NOMO-1 treated with dmso at 0.1 percent for 144 hours (cell line): ENCODE data around the gene ANKRD44.

Experiments
- DNase-seq: peaks from one replicate; lab custom pipeline; 2025; ENCODE audit not compliant: unreplicated experiment; lab: John Stamatoyannopoulos, UW

The ANKRD44 gene

GRCh38 chr2:197322724-197323720 lies 12.4 kb upstream of the ANKRD44 start:
- DNase-seq, result no peak

DNA sequence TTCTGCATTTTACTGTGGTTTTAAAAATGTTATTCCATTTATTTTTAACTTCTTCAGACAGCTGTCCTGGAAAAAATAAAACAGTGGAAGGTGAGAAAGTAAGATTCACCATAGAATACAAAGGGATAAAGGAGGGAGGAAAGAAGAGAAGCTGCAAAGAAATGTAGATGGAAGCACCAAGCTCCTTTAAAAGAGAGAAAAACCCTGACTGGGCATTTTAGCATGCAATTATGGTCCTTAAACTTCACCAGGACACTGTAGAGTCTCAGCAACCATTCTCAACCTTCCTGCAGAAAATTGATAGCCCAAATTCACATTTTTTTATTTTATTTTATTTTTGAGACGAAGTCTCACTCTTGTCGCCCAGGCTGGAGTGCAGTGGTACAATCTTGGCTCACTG lies 11.6 kb upstream of the ANKRD44 start:
- no peak for DNase-seq

DNA sequence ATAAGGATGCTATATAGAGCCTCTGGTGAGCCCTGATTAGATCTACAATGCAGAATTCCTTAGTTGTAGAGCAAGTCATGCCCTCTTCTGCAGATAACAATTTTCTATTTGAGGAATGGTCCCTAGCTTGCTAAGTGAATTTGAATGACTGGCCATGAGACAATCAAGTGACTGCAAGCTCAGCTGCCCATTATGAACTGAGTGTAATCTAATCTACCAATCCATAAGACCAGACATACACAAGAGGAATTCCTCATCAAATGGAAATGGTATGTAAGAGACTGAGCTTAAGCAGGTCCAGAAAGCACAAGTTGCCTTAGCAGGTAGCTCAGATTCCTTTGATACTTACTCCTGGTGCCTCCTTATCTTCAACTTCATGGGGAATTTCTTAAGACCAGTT lies 4.8 kb upstream of the ANKRD44 start:
- no peak for DNase-seq

GRCh38 chr2:197312186-197312585 lies 1.6 kb upstream of the ANKRD44 start:
- no peak for DNase-seq

- no peak for DNase-seq
Measured at GRCh38 chr2:197311421-197312033, 947 bp upstream of the ANKRD44 start.

GRCh38 chr2:197310987-197311420 lies 424 bp upstream of the ANKRD44 start:
- no peak for DNase-seq

DNA sequence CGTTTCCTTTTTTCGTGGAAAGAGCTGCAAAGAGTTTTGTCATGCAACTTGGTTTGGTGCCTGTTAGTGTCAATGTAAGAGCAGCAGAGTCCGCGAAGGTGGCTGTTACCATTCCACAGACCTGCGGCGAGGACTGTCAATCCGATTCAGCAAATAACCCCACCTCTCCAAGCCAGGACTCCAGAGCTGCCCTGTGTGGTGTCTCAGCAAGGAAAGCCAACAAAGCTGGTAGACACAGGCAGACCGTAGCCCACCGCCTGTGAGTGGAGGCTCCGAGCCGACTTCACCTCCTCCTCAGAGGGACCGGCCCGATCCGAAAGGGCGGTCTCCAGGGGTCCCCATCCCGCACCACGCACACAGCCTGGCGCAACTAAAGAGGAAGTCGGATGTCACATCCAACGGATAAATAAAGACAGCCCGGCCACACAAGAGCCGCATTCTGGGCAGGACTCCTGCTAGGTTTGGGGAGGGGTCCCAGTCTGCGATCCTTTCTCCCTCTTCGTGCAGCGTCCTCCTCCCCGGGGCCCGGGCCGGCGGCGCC lies 819 bp downstream of the ANKRD44 start:
- no peak for DNase-seq

DNA sequence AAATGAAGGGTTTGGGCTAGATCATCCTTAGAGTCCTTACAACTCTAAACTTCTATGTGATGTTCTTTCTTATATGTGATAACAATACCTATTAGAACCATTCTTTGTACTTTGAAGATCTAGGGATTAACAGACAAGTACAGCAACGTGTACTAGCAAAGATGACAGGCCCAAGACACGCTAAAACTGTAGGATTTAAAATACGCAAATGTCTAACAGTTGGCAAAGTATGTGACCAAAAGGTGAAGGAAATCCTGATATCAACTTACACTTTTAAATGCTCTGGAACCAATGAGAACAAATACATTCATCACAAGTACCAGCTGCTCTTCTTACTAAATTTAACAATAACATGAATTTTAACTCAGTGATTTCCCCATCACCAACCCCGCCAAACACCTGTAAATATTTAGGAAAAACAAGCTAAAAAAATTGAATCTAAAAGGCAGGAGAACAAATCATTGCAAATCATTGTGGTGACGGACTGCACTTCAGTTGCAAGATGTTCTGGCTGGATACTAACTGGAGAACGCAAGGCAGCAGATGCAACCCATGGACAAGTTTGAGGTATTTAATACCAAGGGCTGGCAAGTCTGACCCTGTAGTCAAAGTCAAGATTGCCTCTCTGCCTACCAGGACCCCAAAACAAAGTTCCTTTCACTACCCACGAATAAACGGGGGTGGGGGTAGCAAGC lies 1.4 kb downstream of the ANKRD44 start:
- no peak for DNase-seq

- DNase-seq, result no peak
Measured at GRCh38 chr2:197308585-197308984, 2.0 kb downstream of the ANKRD44 start.

- DNase-seq, result no peak
Measured at GRCh38 chr2:197307933-197308521, 2.6 kb downstream of the ANKRD44 start.

DNA sequence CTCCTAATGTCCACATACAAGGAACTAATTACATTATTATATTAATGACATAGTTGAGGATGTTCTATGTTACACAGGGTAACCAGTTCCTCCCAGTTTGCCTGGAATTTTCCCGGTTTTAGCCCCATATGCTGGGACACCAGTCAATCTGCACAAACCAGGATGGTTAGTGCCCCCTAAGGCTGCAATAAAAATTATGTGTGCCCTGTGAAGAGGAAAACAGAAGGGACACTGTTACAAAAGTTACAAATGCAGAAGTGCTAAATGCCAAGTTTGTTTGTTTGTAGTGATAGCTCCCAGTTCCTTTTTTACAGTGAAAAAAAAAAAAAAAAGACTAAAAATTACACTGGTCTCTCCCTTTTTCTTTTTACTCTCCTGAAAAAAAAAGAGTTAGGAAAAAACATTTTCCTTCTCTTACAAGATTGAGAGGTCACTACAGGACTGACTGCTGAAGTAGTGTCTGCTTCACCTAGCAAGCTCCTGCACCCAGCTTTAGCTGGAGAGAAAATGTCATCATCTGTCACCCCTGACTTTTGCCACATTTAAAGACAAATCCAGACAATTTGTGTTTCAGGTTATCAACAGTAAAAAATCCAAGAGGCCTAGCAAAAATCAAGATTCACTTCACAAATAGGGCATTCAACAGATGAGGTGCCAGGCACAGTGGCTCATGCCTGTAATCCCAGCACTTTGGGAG lies 3.2 kb downstream of the ANKRD44 start:
- peak; percentile 28 for DNase-seq

DNA sequence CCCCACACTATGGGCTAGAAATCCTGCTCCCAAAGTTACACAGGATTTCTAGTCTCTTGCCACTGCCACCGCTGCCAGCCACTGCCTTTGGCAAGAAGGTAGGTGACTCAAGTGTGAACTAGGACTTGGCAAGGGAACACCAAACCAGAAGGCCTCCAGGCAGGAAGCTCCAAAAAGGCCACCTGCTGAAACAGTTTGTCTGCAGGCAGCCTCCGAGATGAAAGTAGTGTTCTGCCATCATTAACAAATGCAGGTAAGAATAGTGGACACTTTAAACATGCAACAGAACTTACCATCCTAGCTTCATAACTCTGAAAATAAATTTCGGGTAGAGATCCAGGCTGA lies 3.9 kb downstream of the ANKRD44 start:
- DNase-seq, result no peak

- DNase-seq, result no peak
Measured at GRCh38 chr2:197306024-197306695, 4.4 kb downstream of the ANKRD44 start.

- no peak for DNase-seq
Measured at GRCh38 chr2:197304556-197305011, 6.0 kb downstream of the ANKRD44 start.

- DNase-seq, result no peak
Measured at GRCh38 chr2:197300139-197300538, 10.4 kb downstream of the ANKRD44 start.

DNA sequence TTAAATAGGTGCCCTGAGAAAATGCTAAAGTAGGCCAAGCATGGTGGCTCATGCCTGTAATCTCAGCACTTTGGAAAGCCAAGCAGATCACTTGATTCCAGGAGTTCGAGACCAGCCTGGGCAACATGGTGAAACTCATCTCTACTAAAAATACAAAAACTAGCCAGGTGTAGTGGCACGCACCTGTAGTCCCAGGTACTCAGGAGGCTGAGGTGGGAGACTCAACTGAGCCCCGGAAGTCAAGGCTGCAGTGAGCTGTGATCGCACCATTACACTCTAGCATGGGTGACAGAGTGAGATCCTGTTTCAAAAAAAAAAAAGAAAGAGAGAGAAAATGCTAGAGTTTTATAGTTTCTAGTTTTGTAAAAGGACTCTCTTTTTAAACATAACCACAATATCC lies 12.0 kb downstream of the ANKRD44 start:
- DNase-seq, result no peak

DNA sequence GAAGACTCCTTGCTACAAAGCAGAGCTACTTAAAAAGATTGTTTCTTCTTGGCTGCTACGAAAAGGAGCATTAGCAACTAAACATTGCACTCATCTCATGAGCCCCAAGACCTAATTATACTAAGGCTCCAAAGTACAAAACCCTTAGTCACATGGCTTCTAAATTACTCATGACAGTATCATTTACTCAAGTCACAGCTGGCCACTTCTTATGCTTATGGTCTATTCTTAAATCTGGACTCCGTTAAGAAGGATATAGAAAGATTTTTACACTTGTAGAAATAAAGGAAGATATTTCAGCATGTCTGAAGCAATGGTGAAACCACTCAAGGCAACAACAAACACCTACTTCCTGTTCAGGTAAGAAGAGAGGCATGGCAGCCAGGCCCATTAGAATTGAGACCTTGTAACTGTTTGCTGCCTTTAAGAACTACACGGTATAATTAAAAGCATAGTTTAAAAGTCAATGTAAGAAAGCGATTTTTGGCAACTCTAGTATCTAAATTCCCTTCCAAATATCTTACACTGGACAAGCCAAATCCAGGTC lies 12.7 kb downstream of the ANKRD44 start:
- DNase-seq, result no peak

- no peak for DNase-seq
Measured at GRCh38 chr2:197297266-197297665, 13.3 kb downstream of the ANKRD44 start.

GRCh38 chr2:197296835-197297234 lies 13.7 kb downstream of the ANKRD44 start:
- no peak for DNase-seq

DNA sequence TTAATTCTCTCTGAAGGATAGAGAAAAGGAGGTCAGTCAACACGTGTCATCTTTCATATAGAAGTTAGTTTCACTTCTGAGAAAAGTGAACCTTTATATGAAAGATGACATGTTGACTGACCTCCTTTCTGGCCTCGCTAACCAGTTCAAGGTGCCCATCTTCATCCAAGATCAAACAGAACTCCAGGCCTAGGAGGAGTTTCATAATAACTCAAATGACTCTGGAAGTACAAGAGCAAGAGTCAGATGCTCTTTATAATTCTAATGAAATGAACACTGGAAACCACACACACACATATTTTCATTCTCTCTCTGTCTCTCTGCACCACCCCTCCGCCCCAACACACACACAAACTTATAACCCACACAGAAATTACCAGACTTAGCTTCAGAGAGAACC lies 16.3 kb downstream of the ANKRD44 start:
- DNase-seq, result no peak
